Stimulated activated CD8-positive, alpha-beta memory T cell treated with anti-CD3 and anti-CD28 coated beads, Interleukin-15, amount 100 ng/mL, for 4 hours (primary cell): ENCODE results near the gene EIF3M.
"Not testable (repeated sequence)": the region's sequence is repeated elsewhere in the genome, so short reads cannot be mapped to it uniquely, and the experiment has no call there.

Source experiments
- DNase-seq, 2 donors: peaks; one replicate each; pipeline ENCODE4 v3.0.0-alpha.2; 2020; ENCODE audit warnings: low read depth in 2 of 2

The EIF3M gene

GRCh38 chr11:32596114-32596513 lies 12.5 kb downstream of the EIF3M start:
- DNase-seq = not testable (repeated sequence)

GRCh38 chr11:32597921-32598320 lies 14.3 kb downstream of the EIF3M start:
- DNase-seq = no peak

GRCh38 chr11:32602657-32603415 lies 19.2 kb downstream of the EIF3M start:
- DNase-seq = no peak

GRCh38 chr11:32606220-32606619 lies 22.6 kb downstream of the EIF3M start:
- DNase-seq = no peak

- DNase-seq = not testable (repeated sequence)
Observed at GRCh38 chr11:32608826-32609225, 25.2 kb downstream of the EIF3M start.

GRCh38 chr11:32610797-32611352 lies 27.2 kb downstream of the EIF3M start:
- no peak for DNase-seq

GRCh38 chr11:32613500-32614151 lies 30.0 kb downstream of the EIF3M start:
- no peak for DNase-seq

- no peak for DNase-seq
Observed at GRCh38 chr11:32615422-32615821, 31.8 kb downstream of the EIF3M start.

GRCh38 chr11:32616903-32617302 lies 33.3 kb downstream of the EIF3M start:
- DNase-seq = no peak

- DNase-seq = no peak
Observed at GRCh38 chr11:32630844-32631243, 47.2 kb downstream of the EIF3M start.

GRCh38 chr11:32635819-32636218 lies 52.2 kb downstream of the EIF3M start:
- DNase-seq = no peak

- no peak for DNase-seq
Observed at GRCh38 chr11:32641361-32641760, 57.7 kb downstream of the EIF3M start.

GRCh38 chr11:32643526-32643925 lies 59.9 kb downstream of the EIF3M start:
- DNase-seq = no peak
